ENCODE data around the gene ASAH2.

The ASAH2 gene

GRCh38 chr10:50234486-50234885 lies 16.8 kb downstream of the ASAH2 start:
- WGBS (ENCODE audit: insufficient coverage) = 75% methylated on average over 4 of the region's 4 CpGs
- CTCF ChIA-PET = interaction anchor here (1.7 to 2.4 kb wide), 2 partner anchors 10 to 11 kb away, joined by 6 read pairs; no protein-coding TSS in a partner anchor
- Histone ChIP-seq H3K27me3 (replicated peaks in 2 of 5; ENCODE audit: control insufficient read depth in 4 of 5, insufficient read depth in 5 of 5, low read length in 4 of 5) (peaks cover 0 to 9% (median 0%) of the 10 kb centered on the region in 5 experiments), H3K4me3 (ENCODE audit: control insufficient read depth in 1 of 7, extremely low read depth in 1 of 7, insufficient read depth in 4 of 7, low read depth in 2 of 7, low read length in 6 of 7) (no peak overlapping the region), H3K27ac (ENCODE audit: insufficient read depth in 1 of 2, low read depth in 1 of 2, low read length in 2 of 2, poor library complexity in 1 of 2, severe bottlenecking in 2 of 2) (no peak overlapping the region), H3K9me3 (ENCODE audit: control extremely low read depth in 1 of 5, control insufficient read depth in 4 of 5, insufficient read depth in 2 of 5, low read depth in 1 of 5, low read length in 4 of 5) (no peaks in the 10 kb centered on the region), H3K36me3 (ENCODE audit: control insufficient read depth in 4 of 4, insufficient read depth in 4 of 4, low read length in 3 of 4) (no peaks in the 10 kb centered on the region), H3K4me1 (ENCODE audit: control extremely low read depth in 1 of 4, control insufficient read depth in 4 of 4, insufficient read depth in 4 of 4, low read length in 3 of 4) (no peaks in the 10 kb centered on the region)
- DNase-seq = no peak
- POLR2A ChIA-PET = no interaction called here

DNA sequence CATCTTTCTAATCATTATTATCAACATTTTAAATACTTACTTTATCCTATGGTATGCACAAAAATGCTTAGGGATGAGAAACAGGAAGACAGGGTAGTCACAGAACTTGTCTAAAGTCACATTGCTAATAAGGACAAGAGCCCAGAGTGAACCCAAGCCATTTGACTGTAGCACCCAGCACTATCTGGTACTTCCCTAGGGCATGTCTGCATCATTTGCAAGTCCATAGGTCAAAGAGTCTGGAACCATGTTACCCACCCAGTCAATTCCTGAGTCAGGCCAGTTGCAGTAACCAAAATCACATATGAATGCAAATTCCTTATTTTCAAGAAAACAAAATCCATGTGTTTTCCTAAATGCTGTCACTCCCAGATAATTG lies 19.1 kb downstream of the ASAH2 start:
- Histone ChIP-seq H3K36me3 (ENCODE audit: control insufficient read depth in 4 of 4, insufficient read depth in 4 of 4, low read length in 3 of 4) (no peaks in the 10 kb centered on the region), H3K27me3 (replicated peaks in 2 of 5; ENCODE audit: control insufficient read depth in 4 of 5, insufficient read depth in 5 of 5, low read length in 4 of 5) (peaks cover 0 to 2% (median 0%) of the 10 kb centered on the region in 5 experiments), H3K9me3 (ENCODE audit: control extremely low read depth in 1 of 5, control insufficient read depth in 4 of 5, insufficient read depth in 2 of 5, low read depth in 1 of 5, low read length in 4 of 5) (no peaks in the 10 kb centered on the region), H3K4me1 (ENCODE audit: control extremely low read depth in 1 of 4, control insufficient read depth in 4 of 4, insufficient read depth in 4 of 4, low read length in 3 of 4) (no peaks in the 10 kb centered on the region), H3K27ac (ENCODE audit: insufficient read depth in 1 of 2, low read depth in 1 of 2, low read length in 2 of 2, poor library complexity in 1 of 2, severe bottlenecking in 2 of 2) (no peak overlapping the region), H3K4me3 (ENCODE audit: control insufficient read depth in 1 of 7, extremely low read depth in 1 of 7, insufficient read depth in 4 of 7, low read depth in 2 of 7, low read length in 6 of 7) (no peak overlapping the region)
- ChIA-PET POLR2A (no interaction called here), CTCF (no interaction called here)
- no peak for DNase-seq

- POLR2A ChIA-PET = no interaction called here
- H3K27me3 ChIP-seq (replicated peaks in 2 of 5; ENCODE audit: control insufficient read depth in 4 of 5, insufficient read depth in 5 of 5, low read length in 4 of 5) = peaks cover 0 to 2% (median 0%) of the 10 kb centered on the region in 5 experiments
Observed at GRCh38 chr10:50231515-50232260, 19.6 kb downstream of the ASAH2 start.

GRCh38 chr10:50229460-50229859 lies 21.9 kb downstream of the ASAH2 start:
- Histone ChIP-seq H3K4me3 (ENCODE audit: control insufficient read depth in 1 of 7, extremely low read depth in 1 of 7, insufficient read depth in 4 of 7, low read depth in 2 of 7, low read length in 6 of 7) (no peak overlapping the region), H3K27ac (ENCODE audit: insufficient read depth in 1 of 2, low read depth in 1 of 2, low read length in 2 of 2, poor library complexity in 1 of 2, severe bottlenecking in 2 of 2) (no peak overlapping the region), H3K4me1 (ENCODE audit: control extremely low read depth in 1 of 4, control insufficient read depth in 4 of 4, insufficient read depth in 4 of 4, low read length in 3 of 4) (no peaks in the 10 kb centered on the region), H3K9me3 (ENCODE audit: control extremely low read depth in 1 of 5, control insufficient read depth in 4 of 5, insufficient read depth in 2 of 5, low read depth in 1 of 5, low read length in 4 of 5) (no peaks in the 10 kb centered on the region), H3K36me3 (ENCODE audit: control insufficient read depth in 4 of 4, insufficient read depth in 4 of 4, low read length in 3 of 4) (no peaks in the 10 kb centered on the region), H3K27me3 (replicated peaks in 2 of 5; ENCODE audit: control insufficient read depth in 4 of 5, insufficient read depth in 5 of 5, low read length in 4 of 5) (peaks cover 0 to 2% (median 0%) of the 10 kb centered on the region in 5 experiments)
- 100% methylated on average over 1 of the region's 1 CpG for WGBS (ENCODE audit: insufficient coverage)
- POLR2A ChIA-PET = no interaction called here
- DNase-seq = no peak
- CTCF ChIA-PET = interaction anchor here (1.0 kb wide), 1 partner anchor 11 kb away, joined by 3 read pairs; no protein-coding TSS in a partner anchor

More at GRCh38 chr10:50231515-50232260, 19.6 kb downstream of the ASAH2 start:
- Histone ChIP-seq H3K4me3 (ENCODE audit: control insufficient read depth in 1 of 7, extremely low read depth in 1 of 7, insufficient read depth in 4 of 7, low read depth in 2 of 7, low read length in 6 of 7) (no peak overlapping the region), H3K36me3 (ENCODE audit: control insufficient read depth in 4 of 4, insufficient read depth in 4 of 4, low read length in 3 of 4) (no peaks in the 10 kb centered on the region), H3K4me1 (ENCODE audit: control extremely low read depth in 1 of 4, control insufficient read depth in 4 of 4, insufficient read depth in 4 of 4, low read length in 3 of 4) (no peaks in the 10 kb centered on the region), H3K27ac (ENCODE audit: insufficient read depth in 1 of 2, low read depth in 1 of 2, low read length in 2 of 2, poor library complexity in 1 of 2, severe bottlenecking in 2 of 2) (no peak overlapping the region), H3K9me3 (ENCODE audit: control extremely low read depth in 1 of 5, control insufficient read depth in 4 of 5, insufficient read depth in 2 of 5, low read depth in 1 of 5, low read length in 4 of 5) (no peaks in the 10 kb centered on the region)
- peak in 2 of 3 donors; percentile 31 to 37 for DNase-seq
- CTCF ChIA-PET = no interaction called here

GRCh38 chr10:50228672-50229071 lies 22.6 kb downstream of the ASAH2 start:
- no peak overlapping the region for H3K4me3 ChIP-seq (ENCODE audit: control insufficient read depth in 1 of 7, extremely low read depth in 1 of 7, insufficient read depth in 4 of 7, low read depth in 2 of 7, low read length in 6 of 7)
- H3K27ac ChIP-seq (ENCODE audit: insufficient read depth in 1 of 2, low read depth in 1 of 2, low read length in 2 of 2, poor library complexity in 1 of 2, severe bottlenecking in 2 of 2) = no peak overlapping the region
- no peaks in the 10 kb centered on the region for H3K4me1 ChIP-seq (ENCODE audit: control extremely low read depth in 1 of 4, control insufficient read depth in 4 of 4, insufficient read depth in 4 of 4, low read length in 3 of 4)
- ChIA-PET POLR2A (no interaction called here), CTCF (interaction anchor here (1.0 kb wide), 1 partner anchor 11 kb away, joined by 3 read pairs; no protein-coding TSS in a partner anchor)
- peaks cover 0 to 2% (median 0%) of the 10 kb centered on the region in 5 experiments for H3K27me3 ChIP-seq (replicated peaks in 2 of 5; ENCODE audit: control insufficient read depth in 4 of 5, insufficient read depth in 5 of 5, low read length in 4 of 5)
- no peaks in the 10 kb centered on the region for H3K36me3 ChIP-seq (ENCODE audit: control insufficient read depth in 4 of 4, insufficient read depth in 4 of 4, low read length in 3 of 4)
- 53% methylated on average over 2 of the region's 4 CpGs for WGBS (ENCODE audit: insufficient coverage)
- DNase-seq = no peak
- H3K9me3 ChIP-seq (ENCODE audit: control extremely low read depth in 1 of 5, control insufficient read depth in 4 of 5, insufficient read depth in 2 of 5, low read depth in 1 of 5, low read length in 4 of 5) = no peaks in the 10 kb centered on the region

DNA sequence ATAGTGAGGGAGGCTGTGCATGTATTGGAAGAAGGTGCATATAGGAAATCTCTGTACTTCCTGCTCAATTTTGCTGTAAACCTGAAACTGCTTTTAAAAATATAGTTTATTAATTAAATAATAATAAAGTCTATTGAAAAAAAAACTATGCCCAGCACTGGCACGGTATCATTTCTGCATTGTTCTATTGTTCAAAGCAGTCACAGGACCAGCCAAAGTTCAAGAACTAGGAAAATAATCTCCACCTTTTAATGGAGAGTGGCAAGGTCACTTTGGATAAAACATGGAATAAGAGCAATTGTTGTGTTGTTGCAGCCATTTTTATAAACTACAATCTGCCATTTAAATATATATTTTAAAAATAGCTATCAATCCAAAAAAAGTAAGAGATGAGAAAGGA lies 24.7 kb downstream of the ASAH2 start:
- Histone ChIP-seq H3K27me3 (replicated peaks in 2 of 5; ENCODE audit: control insufficient read depth in 4 of 5, insufficient read depth in 5 of 5, low read length in 4 of 5) (peaks cover 0 to 4% (median 0%) of the 10 kb centered on the region in 5 experiments), H3K27ac (ENCODE audit: insufficient read depth in 1 of 2, low read depth in 1 of 2, low read length in 2 of 2, poor library complexity in 1 of 2, severe bottlenecking in 2 of 2) (no peak overlapping the region), H3K9me3 (ENCODE audit: control extremely low read depth in 1 of 5, control insufficient read depth in 4 of 5, insufficient read depth in 2 of 5, low read depth in 1 of 5, low read length in 4 of 5) (no peaks in the 10 kb centered on the region), H3K4me1 (ENCODE audit: control extremely low read depth in 1 of 4, control insufficient read depth in 4 of 4, insufficient read depth in 4 of 4, low read length in 3 of 4) (no peaks in the 10 kb centered on the region), H3K4me3 (ENCODE audit: control insufficient read depth in 1 of 7, extremely low read depth in 1 of 7, insufficient read depth in 4 of 7, low read depth in 2 of 7, low read length in 6 of 7) (no peak overlapping the region), H3K36me3 (ENCODE audit: control insufficient read depth in 4 of 4, insufficient read depth in 4 of 4, low read length in 3 of 4) (no peaks in the 10 kb centered on the region)
- ChIA-PET POLR2A (no interaction called here), CTCF (interaction anchor here (1.3 kb wide), 1 partner anchor 631 kb away, joined by 5 read pairs; no protein-coding TSS in a partner anchor)
- DNase-seq = no peak
- no CpG with 5 or more reads among the region's 1 CpG for WGBS (ENCODE audit: insufficient coverage)

DNA sequence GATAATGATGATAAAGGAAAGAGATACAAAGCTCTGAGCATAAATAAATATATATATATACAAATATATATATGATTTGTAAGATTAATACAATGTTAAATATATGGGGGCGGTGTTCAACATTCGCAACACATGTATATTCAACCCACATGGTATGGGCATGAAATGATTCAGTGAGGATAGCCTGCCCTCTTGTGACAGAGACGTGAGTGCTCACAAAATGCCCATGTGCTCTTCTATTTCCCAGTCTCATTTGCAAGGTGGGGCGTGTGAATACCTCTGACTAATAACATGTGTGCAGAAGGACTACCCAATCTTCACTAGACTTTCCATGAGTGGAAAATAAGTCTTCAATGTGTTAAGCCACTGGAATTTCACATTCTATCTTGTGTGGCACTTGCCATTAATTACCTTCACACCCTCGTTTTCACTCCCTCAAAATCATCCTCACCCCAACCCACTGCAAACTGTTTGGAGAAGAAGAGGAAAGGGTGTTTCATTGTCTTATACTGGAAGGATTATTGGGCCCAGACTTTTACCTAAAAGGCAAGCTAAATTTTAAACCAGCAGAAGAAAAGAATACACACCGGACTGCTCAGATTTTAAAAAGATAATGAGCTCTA lies 26.9 kb downstream of the ASAH2 start:
- 14% methylated on average over 2 of the region's 6 CpGs for WGBS (ENCODE audit: insufficient coverage)
- H3K36me3 ChIP-seq (ENCODE audit: control insufficient read depth in 4 of 4, insufficient read depth in 4 of 4, low read length in 3 of 4) = no peaks in the 10 kb centered on the region
- no peaks in the 10 kb centered on the region for H3K4me1 ChIP-seq (ENCODE audit: control extremely low read depth in 1 of 4, control insufficient read depth in 4 of 4, insufficient read depth in 4 of 4, low read length in 3 of 4)
- H3K27me3 ChIP-seq (replicated peaks in 2 of 5; ENCODE audit: control insufficient read depth in 4 of 5, insufficient read depth in 5 of 5, low read length in 4 of 5) = peaks cover 0 to 4% (median 2%) of the 10 kb centered on the region in 5 experiments
- no peaks in the 10 kb centered on the region for H3K9me3 ChIP-seq (ENCODE audit: control extremely low read depth in 1 of 5, control insufficient read depth in 4 of 5, insufficient read depth in 2 of 5, low read depth in 1 of 5, low read length in 4 of 5)
- ChIA-PET POLR2A (no interaction called here), CTCF (interaction anchor here (0.7 to 3.2 kb wide), 8 partner anchors 10 to 634 kb away, joined by 3 to 24 read pairs (median 5); no protein-coding TSS in a partner anchor)
- DNase-seq = peak; percentile 63 to 84 (median 83)
- H3K4me3 ChIP-seq (ENCODE audit: control insufficient read depth in 1 of 7, extremely low read depth in 1 of 7, insufficient read depth in 4 of 7, low read depth in 2 of 7, low read length in 6 of 7) = no peak overlapping the region
- no peak overlapping the region for H3K27ac ChIP-seq (ENCODE audit: insufficient read depth in 1 of 2, low read depth in 1 of 2, low read length in 2 of 2, poor library complexity in 1 of 2, severe bottlenecking in 2 of 2)
